Cerebellar cortex (tissue), 1 donor: ENCODE results near the gene C1orf185.
"Not testable (repeated sequence)": the region's sequence is repeated elsewhere in the genome, so short reads cannot be mapped to it uniquely, and the experiment has no call there.

Experiments used
- DNase-seq: peaks from one replicate; pipeline ENCODE4 v3.0.0-alpha.2; 2015; ENCODE audit warnings: low spot score

Gene C1orf185

GRCh38 chr1:51137696-51138095 is 35.7 kb downstream of the C1orf185 start:
- DNase-seq = not testable (repeated sequence)

GRCh38 chr1:51139474-51139873 is 37.4 kb downstream of the C1orf185 start:
- DNase-seq = no peak

- DNase-seq = no peak
These were observed 45.4 kb downstream of the C1orf185 start for GRCh38 chr1:51147394-51147793.

- no peak for DNase-seq
These were observed 52.7 kb downstream of the C1orf185 start for GRCh38 chr1:51154776-51155175.

GRCh38 chr1:51156752-51157151 is 54.7 kb downstream of the C1orf185 start:
- no peak for DNase-seq

GRCh38 chr1:51157395-51157794 is 55.4 kb downstream of the C1orf185 start:
- no peak for DNase-seq

GRCh38 chr1:51158263-51158662 is 56.2 kb downstream of the C1orf185 start:
- no peak for DNase-seq

- not testable (repeated sequence) for DNase-seq
These were observed 60.5 kb downstream of the C1orf185 start for GRCh38 chr1:51162560-51162959.

GRCh38 chr1:51165540-51165939 is 63.5 kb downstream of the C1orf185 start:
- DNase-seq = no peak

GRCh38 chr1:51168266-51168845 is 66.3 kb downstream of the C1orf185 start:
- no peak for DNase-seq

- no peak for DNase-seq
These were observed 66.9 kb downstream of the C1orf185 start for GRCh38 chr1:51168936-51169335.

GRCh38 chr1:51170342-51170741 is 68.3 kb downstream of the C1orf185 start:
- DNase-seq = no peak

- DNase-seq = no peak
These were observed 70.8 kb downstream of the C1orf185 start for GRCh38 chr1:51172811-51173210.

- DNase-seq = no peak
These were observed 73.2 kb downstream of the C1orf185 start for GRCh38 chr1:51175278-51175677.

- not testable (repeated sequence) for DNase-seq
These were observed 76.0 kb downstream of the C1orf185 start for GRCh38 chr1:51177988-51178387.

- no peak for DNase-seq
These were observed 86.2 kb downstream of the C1orf185 start for GRCh38 chr1:51188230-51188629.

- peak; percentile 66 for DNase-seq
These were observed 87.5 kb downstream of the C1orf185 start for GRCh38 chr1:51189421-51190073.

- no peak for DNase-seq
These were observed 88.9 kb downstream of the C1orf185 start for GRCh38 chr1:51190961-51191360.

- DNase-seq = peak; percentile 80
These were observed 90.3 kb downstream of the C1orf185 start for GRCh38 chr1:51192213-51192843.

- no peak for DNase-seq
These were observed 91.5 kb downstream of the C1orf185 start for GRCh38 chr1:51193564-51193963.
